ENCODE data around the gene SBSN.

The SBSN gene

DNA sequence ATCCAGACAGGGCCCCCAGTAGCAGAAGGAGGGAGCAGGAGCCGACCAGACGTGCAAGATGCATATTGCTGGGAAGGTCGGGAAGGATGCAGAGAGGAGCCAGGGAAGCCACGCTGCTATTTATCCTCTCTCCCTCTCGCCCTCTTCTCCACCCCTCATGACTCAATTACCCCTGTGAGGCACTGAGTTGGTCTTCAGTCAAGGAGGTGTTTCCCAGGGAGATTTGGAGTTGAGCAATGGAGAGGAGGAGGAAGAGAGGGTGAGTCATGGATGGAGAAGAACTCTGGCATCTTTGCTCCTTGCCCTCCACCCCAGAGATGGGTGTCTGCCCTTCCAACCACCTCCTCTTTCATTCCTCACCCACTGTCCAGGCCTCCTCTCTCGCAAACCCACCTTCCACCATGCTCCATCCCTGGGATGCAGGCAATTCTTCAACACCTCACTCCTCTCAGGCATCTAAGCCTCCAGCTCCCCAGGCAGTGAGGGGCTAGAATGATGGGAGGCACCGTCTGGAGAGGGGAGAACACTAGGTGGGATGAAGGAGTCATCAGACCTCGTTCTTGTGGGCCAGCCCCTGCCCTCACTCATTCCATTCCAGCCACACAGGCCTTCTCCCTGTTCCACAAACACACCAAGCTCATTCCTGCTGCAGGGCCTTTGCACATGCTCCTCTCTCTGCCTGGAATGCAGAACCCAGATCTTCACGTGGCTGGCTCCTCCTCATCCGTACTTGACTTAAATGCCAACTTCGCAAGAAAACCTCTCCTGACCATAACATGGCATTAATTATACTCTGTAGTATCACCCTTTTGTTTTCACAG, at the start of gene SBSN:
Gene SBSN (minus strand): TSS at position 94 of the 821 bp plus-strand sequence. CDS start 30 bp downstream, at position 64.
- no peak for DNase-seq

DNA sequence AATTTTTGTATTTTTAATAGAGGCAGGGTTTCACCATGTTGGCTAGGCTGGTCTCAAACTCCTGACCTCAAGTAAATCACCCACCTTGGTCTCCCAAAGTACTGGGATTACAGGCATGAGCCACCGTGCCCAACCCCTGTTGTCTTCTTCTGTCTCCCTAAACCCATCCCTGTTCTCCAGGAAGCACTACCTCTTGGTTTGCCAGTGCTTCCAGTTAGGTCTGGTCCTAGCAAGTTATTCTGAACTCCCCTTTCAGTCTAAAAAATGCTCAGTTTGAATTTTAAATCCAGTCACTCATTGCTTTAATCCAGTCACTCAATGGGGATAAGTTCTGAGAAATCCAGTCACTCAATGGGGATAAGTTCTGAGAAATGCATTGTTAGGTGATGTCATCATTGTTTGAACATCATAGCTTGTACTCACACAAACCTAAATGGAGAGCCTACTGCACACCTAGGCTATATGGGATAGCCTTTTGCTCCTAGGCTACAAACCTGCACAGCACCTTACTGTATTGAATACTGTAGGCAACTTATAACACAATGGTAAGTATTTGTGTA, 43.4 kb upstream of the SBSN start:
- DNase-seq = no peak

GRCh38 chr19:35569281-35569781, 41.2 kb upstream of the SBSN start:
- no peak for DNase-seq

DNA sequence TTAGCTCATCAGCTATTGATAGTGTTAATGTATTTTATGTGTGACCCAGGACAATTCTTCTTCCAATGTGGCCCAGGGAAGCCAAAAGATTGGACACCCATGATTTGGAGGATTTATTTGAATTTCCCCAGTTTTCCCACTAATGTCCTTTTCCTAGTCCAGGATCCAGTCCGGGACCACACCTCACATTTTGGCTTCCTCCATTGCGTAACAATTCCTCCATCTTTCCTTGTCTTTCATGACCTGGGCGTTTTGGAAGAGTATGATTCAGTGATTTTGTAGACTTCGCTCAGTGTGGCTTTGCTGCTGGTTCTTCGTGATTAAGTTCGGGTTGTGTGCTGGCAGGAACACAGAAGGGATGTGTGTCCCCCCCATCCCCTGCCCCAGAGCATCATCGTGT, 38.6 kb upstream of the SBSN start:
- no peak for DNase-seq

- DNase-seq = no peak
Observed at GRCh38 chr19:35565016-35565856, 37.1 kb upstream of the SBSN start.

DNA sequence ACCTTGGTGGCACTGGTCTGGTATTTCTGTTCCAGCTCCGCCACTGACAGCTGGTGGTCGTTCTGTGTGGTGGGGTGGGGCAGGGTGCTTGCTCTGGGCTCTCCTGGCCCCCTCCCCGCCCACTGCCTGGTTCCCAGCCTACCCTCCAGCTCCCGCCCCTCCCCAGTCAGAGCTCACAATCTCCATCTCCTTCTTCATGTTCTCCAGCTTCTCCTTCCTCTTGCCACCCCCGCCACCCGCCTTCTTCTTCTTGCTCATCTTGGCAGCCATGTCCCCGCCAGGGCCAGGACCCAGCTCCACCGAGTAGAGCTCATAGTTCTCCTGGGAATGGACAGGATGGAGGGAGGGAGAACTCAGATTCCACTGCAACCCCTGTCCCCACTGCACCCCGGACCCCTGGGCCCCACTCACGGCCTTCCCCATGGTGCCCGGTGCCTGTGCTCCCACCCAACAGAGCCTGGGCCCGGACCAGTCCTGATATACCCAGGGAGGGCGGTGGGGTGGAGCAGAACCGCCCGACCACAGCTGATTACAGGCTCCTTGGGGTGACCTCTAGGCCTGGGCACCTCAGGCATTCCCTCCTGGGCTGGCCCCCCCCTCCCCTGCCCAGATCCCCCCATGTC, 35.2 kb upstream of the SBSN start, which contains the start of gene ATP4A:
Gene ATP4A (minus strand): TSS at position 452 of the 623 bp plus-strand sequence. CDS start 29 bp downstream, at position 423.
- DNase-seq = no peak

GRCh38 chr19:35562776-35563175, 34.7 kb upstream of the SBSN start:
- no peak for DNase-seq

- no peak for DNase-seq
Observed at GRCh38 chr19:35562336-35562735, 34.2 kb upstream of the SBSN start.

DNA sequence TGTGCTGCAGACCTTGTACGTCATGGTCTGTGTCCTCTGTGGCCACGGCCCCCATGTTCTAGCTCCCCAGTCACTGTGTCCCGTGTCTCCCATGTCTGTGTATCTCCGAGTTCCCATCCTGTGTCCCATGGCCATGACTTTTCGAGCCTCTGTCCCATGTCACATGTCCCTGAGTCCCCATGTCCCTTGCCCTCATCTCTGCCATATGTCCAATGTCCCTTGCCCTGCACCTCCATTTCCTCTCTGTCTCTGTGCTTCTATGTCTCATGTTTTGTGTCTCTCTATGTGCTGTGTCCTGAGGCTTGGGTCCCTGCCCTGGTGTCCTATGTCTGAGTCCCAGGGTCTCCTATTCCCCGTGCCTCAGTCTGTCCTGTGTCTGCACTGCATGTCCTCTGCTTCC, 33.3 kb upstream of the SBSN start:
- no peak for DNase-seq

GRCh38 chr19:35560677-35561076, 32.6 kb upstream of the SBSN start:
- DNase-seq = no peak

DNA sequence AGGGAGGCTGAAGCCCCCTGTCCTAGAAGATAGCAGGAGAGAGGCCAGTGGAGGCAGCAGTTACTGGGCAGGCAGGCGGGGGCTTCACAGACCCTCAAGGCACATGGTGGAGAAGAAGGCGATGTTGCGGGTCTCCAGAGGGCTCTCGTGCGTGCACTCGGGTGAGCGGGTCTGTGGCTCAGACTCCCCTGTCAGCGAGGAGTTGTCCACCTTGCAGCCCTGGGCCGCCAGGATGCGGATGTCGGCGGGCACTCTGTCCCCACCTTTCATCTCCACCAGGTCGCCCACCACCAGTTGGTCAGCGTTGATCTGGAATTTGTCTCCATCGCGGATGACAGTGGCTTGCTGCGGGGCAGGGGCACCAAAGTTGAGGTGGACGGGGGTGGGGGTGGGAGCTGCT, 32.2 kb upstream of the SBSN start:
- DNase-seq = no peak

DNA sequence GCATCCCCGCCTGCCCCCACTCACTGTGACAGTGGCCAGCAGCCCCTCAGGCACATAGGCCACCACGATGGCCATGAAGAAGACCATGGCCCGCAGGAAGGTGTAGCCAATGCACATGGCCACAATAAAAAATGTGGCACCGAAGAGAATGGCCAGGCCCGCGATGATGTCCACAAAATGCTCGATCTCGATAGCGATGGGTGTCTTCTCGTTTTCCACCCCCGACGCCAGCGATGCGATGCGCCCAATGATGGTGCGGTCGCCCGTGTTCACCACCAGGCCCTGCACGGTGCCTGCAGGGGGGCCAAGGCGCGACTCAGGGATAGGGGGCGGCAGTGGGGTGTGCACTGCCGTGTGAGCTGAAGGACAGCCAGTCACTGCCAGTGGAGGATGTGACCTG, 31.7 kb upstream of the SBSN start:
- no peak for DNase-seq

DNA sequence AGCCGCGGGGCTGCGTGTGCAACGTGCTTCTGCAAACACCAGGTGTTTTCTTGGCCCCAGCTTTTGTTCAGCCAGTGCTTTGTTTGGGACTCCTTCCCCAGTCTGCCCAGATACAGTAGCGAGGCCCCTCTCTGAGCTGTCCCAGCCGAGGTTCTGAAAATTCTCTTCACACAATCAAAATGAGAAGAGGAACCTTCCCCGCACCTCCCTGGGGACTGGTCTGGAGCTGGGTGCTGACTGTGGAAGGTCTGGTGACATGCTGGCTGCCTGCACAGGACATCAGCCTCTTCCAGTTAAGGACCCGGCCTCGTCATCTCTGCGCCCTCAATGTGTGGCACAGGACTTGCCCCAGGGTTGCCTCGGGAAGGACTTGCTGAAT, 31.2 kb upstream of the SBSN start:
- no peak for DNase-seq

GRCh38 chr19:35558400-35559280, 30.5 kb upstream of the SBSN start:
- DNase-seq = no peak

DNA sequence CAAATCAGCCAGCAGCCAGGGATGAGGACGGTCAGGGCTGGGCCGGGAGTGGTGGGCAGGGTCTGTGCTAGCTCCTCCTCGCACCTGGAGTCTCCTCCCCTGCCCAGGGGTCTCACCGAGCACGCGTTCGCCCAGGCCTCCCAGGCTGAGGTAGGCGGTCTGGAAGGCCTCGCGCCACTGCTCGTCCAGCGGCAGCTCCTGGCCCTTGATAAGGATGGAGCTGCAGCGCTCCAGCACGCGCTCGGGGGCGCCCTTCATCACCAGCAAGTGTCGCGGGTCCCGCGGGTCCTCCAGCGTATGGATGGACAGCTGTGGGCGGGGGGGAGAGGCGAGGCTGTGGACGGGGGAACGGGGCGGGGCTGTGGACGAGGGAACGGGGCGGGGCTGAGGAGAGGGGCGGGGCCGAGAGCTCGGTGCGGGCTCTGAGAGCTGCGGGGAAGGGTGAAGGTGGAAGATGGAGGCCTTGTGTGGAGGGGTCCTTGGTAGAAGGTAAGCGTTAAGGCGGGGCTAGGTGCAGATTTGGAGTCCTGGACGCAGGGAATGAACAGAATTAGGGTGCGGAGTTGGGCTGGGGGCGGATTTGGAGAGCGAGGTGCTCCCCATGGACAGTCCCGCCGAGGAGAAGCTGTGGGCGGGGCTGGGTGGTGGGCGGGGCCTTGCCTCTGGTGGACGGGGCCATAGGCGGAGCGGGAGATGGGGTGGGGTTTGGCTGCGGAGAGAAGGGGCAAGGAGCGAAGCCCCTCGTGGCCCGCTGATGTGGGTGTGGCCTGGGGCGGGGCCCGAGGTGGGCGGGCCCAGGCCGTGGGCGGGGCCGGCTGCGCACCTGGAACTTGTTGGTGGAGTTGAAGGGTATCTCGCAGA, 29.7 kb upstream of the SBSN start:
- peak; percentile 37 for DNase-seq

GRCh38 chr19:35556846-35557538, 28.9 kb upstream of the SBSN start:
- no peak for DNase-seq

- DNase-seq = no peak
Observed at GRCh38 chr19:35556025-35556590, 28.0 kb upstream of the SBSN start.

- DNase-seq = peak; percentile 20
Observed at GRCh38 chr19:35555301-35556005, 27.3 kb upstream of the SBSN start.

DNA sequence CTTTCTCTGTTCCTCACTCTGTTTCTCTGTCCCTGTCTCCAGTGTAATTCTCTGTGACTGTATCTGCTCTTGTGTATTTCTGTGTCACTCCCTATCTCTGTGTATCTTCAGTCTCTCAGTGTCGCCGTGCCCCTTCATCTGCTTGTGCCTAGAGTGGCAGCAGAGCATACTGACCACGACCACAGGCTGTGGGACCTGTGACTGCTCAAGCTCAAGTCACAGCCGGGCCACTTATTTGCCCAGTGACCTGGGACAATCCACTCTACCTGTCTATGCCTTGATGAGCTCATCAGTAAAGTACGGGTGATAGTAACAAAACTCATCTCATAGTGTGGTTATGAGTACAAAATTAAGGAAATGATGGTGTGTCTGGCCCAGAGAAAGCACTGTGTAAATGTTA, 26.0 kb upstream of the SBSN start:
- no peak for DNase-seq

Data from activated CD4-positive, alpha-beta T cell treated with anti-CD3 and anti-CD28 coated beads, Interleukin-2, amount 50 U/mL, for 16 hours (primary cell).